Skin epidermis (tissue), 12 donors: ENCODE data around the gene SHC1.
"Not testable (repeated sequence)": the region's sequence is repeated elsewhere in the genome, so short reads cannot be mapped to it uniquely, and the experiment has no call there.

Experiments used
- H3K27ac ChIP-seq, 21 experiments: fragments of 200-600 bp; sonication (generic) in 11 of 21; one replicate each; pipeline ENCODE4 v1.5.0; 2020; ENCODE audit warnings: mild to moderate bottlenecking in 3 of 21, inconsistent platforms in 2 of 21, moderate library complexity in 2 of 21
- H3K4me3 ChIP-seq, 7 experiments: fragments of 200-600 bp; sonication (generic) in 2 of 7; one replicate each; pipeline ENCODE4 v1.5.0; 2020; ENCODE audit warnings: inconsistent platforms in 2 of 7, mild to moderate bottlenecking in 2 of 7, moderate library complexity in 1 of 7

Gene SHC1

DNA sequence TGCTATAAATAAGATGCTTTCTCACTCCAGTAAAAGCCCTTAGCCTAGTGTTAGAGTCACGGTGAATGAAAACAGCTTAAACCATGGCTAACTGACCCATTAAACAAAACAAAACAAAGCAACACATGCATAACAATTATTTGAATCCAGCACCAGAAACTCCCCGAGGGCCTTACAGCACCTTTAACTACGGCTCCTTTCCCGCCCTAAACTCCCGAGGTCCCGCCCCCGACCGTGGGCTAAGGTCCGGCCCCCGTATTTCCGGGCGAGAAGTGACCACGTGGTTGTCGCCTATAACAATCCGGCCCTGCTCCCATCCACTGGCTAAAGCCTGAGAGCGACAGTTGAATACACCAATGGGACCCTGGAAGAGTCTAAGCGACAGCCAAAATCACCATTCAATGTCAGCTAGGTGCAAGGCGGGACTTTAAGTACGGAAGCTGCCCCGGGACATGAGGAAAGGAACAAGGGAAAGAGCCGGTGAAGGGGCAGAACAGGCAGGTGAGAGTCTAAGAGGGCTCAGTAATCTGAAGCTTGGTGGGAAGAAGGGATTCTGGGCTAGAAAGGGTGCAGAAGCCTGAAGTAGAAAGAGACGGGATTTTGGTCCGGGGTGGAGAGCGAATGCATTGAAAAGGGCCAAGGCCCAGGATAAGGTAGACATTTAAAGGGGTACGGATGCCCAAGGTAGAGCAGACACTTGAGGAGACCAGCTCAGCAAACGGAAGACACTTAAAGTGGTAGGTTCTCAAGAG is 12.5 kb upstream of the SHC1 start, which contains the start of gene FLAD1:
TSS of gene FLAD1 (plus strand) at position 448 of the 752 bp plus-strand sequence. CDS start 351 bp downstream, outside the sequence.
- peak within 1 kb of the TSS in 20 of 21 experiments; percentile 46 to 91 (median 82) for H3K27ac ChIP-seq

DNA sequence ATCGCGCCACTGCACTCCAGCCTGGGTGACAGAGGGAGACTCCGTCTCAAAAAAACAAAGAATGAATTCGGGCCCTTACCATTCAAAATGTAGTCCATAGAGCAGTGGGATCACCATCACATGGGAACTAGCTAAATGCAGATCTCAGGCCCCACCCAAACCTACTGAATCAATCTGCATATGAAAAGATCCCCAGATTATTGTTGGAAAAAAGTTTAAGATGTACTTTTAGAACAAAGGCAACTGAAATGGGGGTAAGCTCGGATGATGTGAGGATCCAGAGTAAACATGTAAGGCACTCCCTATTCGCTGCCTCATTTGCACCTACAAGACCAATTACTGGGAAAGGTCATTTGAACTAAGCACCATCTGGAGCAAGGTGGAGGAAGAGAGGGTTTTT is 11.8 kb upstream of the SHC1 start:
- Histone ChIP-seq H3K27ac (peak overlapping the region in 15 of 21 experiments; percentile 21 to 91 (median 40)), H3K4me3 (peak overlapping the region in 6 of 7 experiments; percentile 44 to 92 (median 66))

More for the DNA sequence above, 12.5 kb upstream of the SHC1 start, which contains the start of gene FLAD1:
- H3K4me3 ChIP-seq: peak within 1 kb of the TSS; percentile 44 to 92 (median 66)

DNA sequence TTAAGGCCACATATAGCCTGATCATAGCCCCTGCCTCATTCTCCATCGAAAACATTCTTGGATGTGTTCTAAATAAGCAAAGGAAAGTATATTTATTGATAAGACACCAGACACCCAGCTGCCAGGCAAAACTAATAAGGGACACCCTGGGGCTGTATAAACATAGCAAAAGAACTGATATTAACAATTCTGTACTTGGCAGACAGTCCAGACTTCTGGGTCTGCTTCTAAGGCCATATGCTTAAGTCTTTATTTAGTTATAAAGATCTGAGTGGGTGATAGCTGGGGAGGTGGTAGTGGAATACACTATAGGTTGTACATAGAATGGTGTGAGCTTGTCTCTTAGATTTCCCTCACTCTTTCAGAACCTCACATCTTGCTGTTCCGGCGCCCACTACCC is 7.8 kb upstream of the SHC1 start:
- Histone ChIP-seq H3K27ac (peak overlapping the region in 1 of 21 experiments; percentile 34), H3K4me3 (no peak overlapping the region)

- peak overlapping the region in 4 of 21 experiments; percentile 2 to 97 (median 65) for H3K27ac ChIP-seq
- H3K4me3 ChIP-seq: not testable (repeated sequence)
Measured at GRCh38 chr1:154977762-154978161, 7.2 kb upstream of the SHC1 start.

- Histone ChIP-seq H3K27ac (peak overlapping the region; percentile 68 to 99 (median 96)), H3K4me3 (peak overlapping the region; percentile 53 to 85 (median 67))
Measured at GRCh38 chr1:154975409-154976059, 5.0 kb upstream of the SHC1 start.

DNA sequence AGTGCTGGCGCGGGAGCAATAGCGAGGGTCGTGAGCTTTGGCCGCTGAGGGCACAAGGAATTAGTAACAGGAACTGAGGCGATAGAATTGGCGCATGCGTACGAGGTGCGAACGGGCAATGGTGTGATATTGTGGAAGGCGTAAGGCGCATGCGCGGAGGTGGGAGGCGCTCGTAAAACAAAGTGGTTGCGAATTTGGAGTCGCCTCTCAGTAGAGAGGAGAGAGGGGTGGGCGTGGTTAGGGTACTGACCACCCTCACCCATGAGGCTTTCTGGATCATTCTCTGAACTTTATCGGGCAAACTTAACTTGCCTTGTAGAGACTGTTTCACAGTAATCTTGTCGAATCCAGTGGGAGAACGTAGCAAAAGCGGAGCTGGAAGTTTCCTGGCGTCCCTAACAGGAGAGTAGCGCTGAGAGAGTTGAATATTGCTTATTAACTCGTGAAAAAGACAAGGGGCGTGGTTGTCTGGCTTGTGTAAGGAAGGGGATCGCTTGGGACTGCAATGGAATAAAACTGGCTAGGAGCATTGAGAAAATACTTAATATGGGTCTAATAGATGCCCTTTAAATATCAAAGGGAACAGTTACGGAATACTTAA is 4.4 kb upstream of the SHC1 start:
- peak overlapping the region; percentile 68 to 99 (median 96) for H3K27ac ChIP-seq

GRCh38 chr1:154974102-154974807 is 3.7 kb upstream of the SHC1 start, which contains the start of gene CKS1B:
CKS1B (plus strand) TSS chr1:154974681; CDS start chr1:154974746, 65 bp downstream.
- peak within 1 kb of the TSS; percentile 53 to 85 (median 67) for H3K4me3 ChIP-seq

More for the DNA sequence above, 4.4 kb upstream of the SHC1 start:
- peak overlapping the region; percentile 53 to 85 (median 67) for H3K4me3 ChIP-seq

DNA sequence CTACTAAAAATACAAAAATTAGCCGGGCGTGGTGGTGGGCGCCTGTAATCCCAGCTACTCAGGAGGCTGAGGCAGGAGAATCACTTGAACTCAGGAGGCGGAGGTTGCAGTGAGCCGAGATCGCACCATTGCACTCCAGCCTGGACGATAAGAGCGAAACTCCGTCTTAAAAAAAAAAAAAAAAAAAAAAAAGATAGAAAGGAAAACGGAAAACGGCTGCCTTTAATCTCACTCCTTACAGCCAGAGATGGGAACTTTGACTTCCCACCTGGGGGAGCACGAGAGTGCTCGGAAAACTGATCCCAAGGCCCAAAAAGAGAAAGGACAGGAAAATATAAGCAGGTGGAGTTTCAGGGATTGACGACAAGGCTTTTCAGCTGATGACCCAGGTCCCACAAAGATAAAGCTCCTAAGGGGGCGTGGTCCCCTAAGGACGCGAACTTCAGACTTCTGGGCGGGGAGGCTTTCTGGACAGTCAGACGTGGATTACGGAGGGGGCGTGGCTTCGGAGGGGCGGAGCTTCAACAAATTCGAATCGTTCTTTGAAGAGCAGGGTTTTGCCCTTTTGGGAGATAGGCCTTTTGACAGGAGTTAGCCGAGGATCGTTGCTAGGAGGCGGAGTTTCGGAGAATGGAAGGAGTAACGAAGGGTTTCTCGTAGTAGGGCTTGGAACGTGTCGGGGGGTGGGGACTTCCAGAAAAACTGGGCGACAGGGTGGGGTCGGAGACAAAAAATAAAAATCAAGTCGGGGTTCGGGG is 3.0 kb upstream of the SHC1 start:
- H3K27ac ChIP-seq: peak overlapping the region; percentile 85 to 99 (median 97)

More at GRCh38 chr1:154974102-154974807, 3.7 kb upstream of the SHC1 start, which contains the start of gene CKS1B:
- peak within 1 kb of the TSS; percentile 85 to 99 (median 97) for H3K27ac ChIP-seq

GRCh38 chr1:154972517-154973343 is 2.2 kb upstream of the SHC1 start:
- peak overlapping the region; percentile 29 to 99 (median 97) for H3K27ac ChIP-seq
- peak overlapping the region in 6 of 7 experiments; percentile 53 to 85 (median 65) for H3K4me3 ChIP-seq

More for the DNA sequence above, 3.0 kb upstream of the SHC1 start:
- H3K4me3 ChIP-seq: peak overlapping the region; percentile 53 to 85 (median 67)

GRCh38 chr1:154972213-154972516 is 1.6 kb upstream of the SHC1 start:
- Histone ChIP-seq H3K27ac (peak overlapping the region in 20 of 21 experiments; percentile 92 to 99 (median 98)), H3K4me3 (peak overlapping the region in 1 of 7 experiments; percentile 56)

- peak overlapping the region in 20 of 21 experiments; percentile 67 to 99 (median 98) for H3K27ac ChIP-seq
- peak overlapping the region in 6 of 7 experiments; percentile 28 to 56 (median 39) for H3K4me3 ChIP-seq
Measured at GRCh38 chr1:154971341-154971998, 923 bp upstream of the SHC1 start.

- peak overlapping the region; percentile 28 to 56 (median 36) for H3K4me3 ChIP-seq
Measured at GRCh38 chr1:154969860-154970452, 591 bp downstream of the SHC1 start.

GRCh38 chr1:154969246-154969645 is 1.3 kb downstream of the SHC1 start:
- H3K27ac ChIP-seq: peak overlapping the region in 17 of 21 experiments; percentile 87 to 99 (median 98)
- H3K4me3 ChIP-seq: peak overlapping the region in 5 of 7 experiments; percentile 33 to 56 (median 42)

More at GRCh38 chr1:154969860-154970452, 591 bp downstream of the SHC1 start:
- H3K27ac ChIP-seq: peak overlapping the region; percentile 20 to 99 (median 97)

- H3K27ac ChIP-seq: peak overlapping the region in 15 of 21 experiments; percentile 87 to 99 (median 98)
- H3K4me3 ChIP-seq: no peak overlapping the region
Measured at GRCh38 chr1:154968731-154969130, 1.8 kb downstream of the SHC1 start.

- no peak overlapping the region for H3K4me3 ChIP-seq
- peak overlapping the region in 14 of 21 experiments; percentile 18 to 99 (median 93) for H3K27ac ChIP-seq
Measured at GRCh38 chr1:154967331-154967950, 3.1 kb downstream of the SHC1 start.

GRCh38 chr1:154966111-154966510 is 4.4 kb downstream of the SHC1 start:
- H3K27ac ChIP-seq: peak overlapping the region in 3 of 21 experiments; percentile 8 to 97 (median 51)
- no peak overlapping the region for H3K4me3 ChIP-seq
